B cell (primary cell): Measurements from ENCODE around the gene DCBLD2.

Experiments
- EZH2 ChIP-seq: IDR thresholded peaks from 2 replicates; pipeline ENCODE4 v1.6.1; 2012; ENCODE audit warnings: borderline replicate concordance, low read depth, mild to moderate bottlenecking, moderate library complexity, low read length; ENCODE audit not compliant: insufficient read depth, poor library complexity, severe bottlenecking
- TF ChIP-seq, protein P1 (sequence below): fragments of 200-600 bp; IDR thresholded peaks from one replicate; pipeline ENCODE4 v1.8.0; 2022; ENCODE audit warnings: antibody characterized with exemption, mild to moderate bottlenecking

DNA sequence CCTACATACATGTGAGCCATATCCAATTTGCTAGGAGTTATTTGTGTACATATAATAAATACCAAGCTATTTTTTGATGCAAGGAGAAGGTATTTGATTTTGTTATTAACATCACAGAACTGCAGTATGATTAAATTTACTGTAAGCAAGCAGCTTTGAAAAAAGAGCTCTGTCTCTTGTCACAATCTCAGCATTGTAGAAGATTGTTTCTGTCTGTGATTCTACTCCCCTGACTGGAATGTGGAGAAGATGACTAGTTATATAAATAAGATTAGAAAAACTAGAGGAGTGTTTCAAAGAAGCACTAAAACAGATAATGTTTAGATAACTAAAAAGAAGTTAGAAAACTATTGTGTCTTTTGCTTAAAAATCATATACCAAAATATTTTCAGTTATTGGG, 17.1 kb upstream of the DCBLD2 start:
- TF ChIP-seq, protein P1, sequence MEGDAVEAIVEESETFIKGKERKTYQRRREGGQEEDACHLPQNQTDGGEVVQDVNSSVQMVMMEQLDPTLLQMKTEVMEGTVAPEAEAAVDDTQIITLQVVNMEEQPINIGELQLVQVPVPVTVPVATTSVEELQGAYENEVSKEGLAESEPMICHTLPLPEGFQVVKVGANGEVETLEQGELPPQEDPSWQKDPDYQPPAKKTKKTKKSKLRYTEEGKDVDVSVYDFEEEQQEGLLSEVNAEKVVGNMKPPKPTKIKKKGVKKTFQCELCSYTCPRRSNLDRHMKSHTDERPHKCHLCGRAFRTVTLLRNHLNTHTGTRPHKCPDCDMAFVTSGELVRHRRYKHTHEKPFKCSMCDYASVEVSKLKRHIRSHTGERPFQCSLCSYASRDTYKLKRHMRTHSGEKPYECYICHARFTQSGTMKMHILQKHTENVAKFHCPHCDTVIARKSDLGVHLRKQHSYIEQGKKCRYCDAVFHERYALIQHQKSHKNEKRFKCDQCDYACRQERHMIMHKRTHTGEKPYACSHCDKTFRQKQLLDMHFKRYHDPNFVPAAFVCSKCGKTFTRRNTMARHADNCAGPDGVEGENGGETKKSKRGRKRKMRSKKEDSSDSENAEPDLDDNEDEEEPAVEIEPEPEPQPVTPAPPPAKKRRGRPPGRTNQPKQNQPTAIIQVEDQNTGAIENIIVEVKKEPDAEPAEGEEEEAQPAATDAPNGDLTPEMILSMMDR, result no peak
- no peak for TF ChIP-seq EZH2
